Caco-2 (cell line): ENCODE results near the gene TENM4. TPM values are rescaled to one million over a fixed set of nuclear protein-coding genes. Genes with fewer than 3 reads are reported as not detected.

Experiments
- BruUV-seq: library from RNA; stranded (reverse); fragments of 400-500 nt; replicated peaks from 2 replicates; lab custom pipeline; 2021; lab: Mats Ljungman, UMichigan
- CTCF ChIA-PET: fragments of 300-600 bp; sonication (Branson Sonifier 250); formaldehyde crosslinking; loops from one replicate; lab custom pipeline; 2022; ENCODE audit warnings: antibody characterized with exemption; lab: Charles Lee
- POLR2A ChIA-PET: fragments of 300-600 bp; sonication (Branson Sonifier 250); formaldehyde crosslinking; loops from one replicate; lab custom pipeline; 2022; ENCODE audit warnings: antibody characterized with exemption; lab: Charles Lee
- DNase-seq, 2 experiments: peaks; one replicate each; pipeline versions ENCODE4 v3.0.0 to v3.0.0-alpha.2; 2020 to 2022
- H3K27me3 ChIP-seq: replicated peaks from 2 replicates; pipeline ENCODE4 v1.6.0; 2011; ENCODE audit warnings: low read length; ENCODE audit not compliant: control insufficient read depth, insufficient read depth
- H3K36me3 ChIP-seq: 2 replicates; pipeline ENCODE4 v1.5.1; 2011; ENCODE audit warnings: low read length; ENCODE audit not compliant: control insufficient read depth, insufficient read depth
- H3K4me1 ChIP-seq: fragments of 250-450 bp; sonication (Bioruptor Pico); 2 replicates; pipeline ENCODE4 v1.5.1; 2020; ENCODE audit warnings: mild to moderate bottlenecking
- H3K4me3 ChIP-seq: 2 replicates; pipeline ENCODE4 v1.5.1; 2011; ENCODE audit warnings: low read depth, mild to moderate bottlenecking, control low read depth, low read length
- H3K9me3 ChIP-seq: fragments of 250-450 bp; sonication (Bioruptor Pico); 2 replicates; pipeline ENCODE4 v1.5.1; 2020; ENCODE audit warnings: mild to moderate bottlenecking, moderate library complexity
- H3K27ac Mint-ChIP-seq: one replicate; pipeline ENCODE4 v1.8.0; 2022; ENCODE audit warnings: mixed read lengths; ENCODE audit not compliant: unreplicated experiment
- H3K27me3 Mint-ChIP-seq: one replicate; pipeline ENCODE4 v1.8.0; 2022; ENCODE audit warnings: mixed read lengths; ENCODE audit not compliant: insufficient read depth, unreplicated experiment
- H3K36me3 Mint-ChIP-seq: one replicate; pipeline ENCODE4 v1.8.0; 2022; ENCODE audit warnings: mild to moderate bottlenecking, mixed read lengths; ENCODE audit not compliant: insufficient read depth, unreplicated experiment
- H3K4me1 Mint-ChIP-seq: one replicate; pipeline ENCODE4 v1.8.0; 2022; ENCODE audit warnings: low read depth, mixed read lengths; ENCODE audit not compliant: unreplicated experiment
- H3K4me3 Mint-ChIP-seq: one replicate; pipeline ENCODE4 v1.8.0; 2022; ENCODE audit warnings: mild to moderate bottlenecking, moderate library complexity, mixed read lengths; ENCODE audit not compliant: unreplicated experiment
- H3K9me3 Mint-ChIP-seq: one replicate; pipeline ENCODE4 v1.8.0; 2022; ENCODE audit warnings: mixed read lengths; ENCODE audit not compliant: unreplicated experiment
- intact Hi-C: fragments of 100-400 bp; cut with micrococcal nuclease; formaldehyde crosslinking; loops from one replicate; pipeline ENCODE4 v1.10.0; 2022; ENCODE audit not compliant: unreplicated experiment
- total RNA-seq: library from RNA; stranded (reverse); gene quantifications from 2 replicates; pipeline ENCODE4 v1.2.3, GENCODE V29; 2022
- TF ChIP-seq, protein P1 (sequence below), 2 experiments: fragments of 200-600 bp in 1 of 2; IDR thresholded peaks; 1 replicate in 1 of 2; 2 replicates in 1 of 2; pipeline versions ENCODE4 v1.5.1 to v1.8.0; 2011 to 2022; ENCODE audit warnings: antibody characterized with exemption in 1 of 2, control low read depth in 1 of 2, inconsistent platforms in 1 of 2, low read depth in 1 of 2, low read length in 1 of 2, mild to moderate bottlenecking in 1 of 2, moderate library complexity in 1 of 2; ENCODE audit not compliant: insufficient read depth in 1 of 2, severe bottlenecking in 1 of 2, unreplicated experiment in 1 of 2

TENM4 gene
- total RNA-seq, 1 experiment from 2014 or later: 1.1 TPM

DNA sequence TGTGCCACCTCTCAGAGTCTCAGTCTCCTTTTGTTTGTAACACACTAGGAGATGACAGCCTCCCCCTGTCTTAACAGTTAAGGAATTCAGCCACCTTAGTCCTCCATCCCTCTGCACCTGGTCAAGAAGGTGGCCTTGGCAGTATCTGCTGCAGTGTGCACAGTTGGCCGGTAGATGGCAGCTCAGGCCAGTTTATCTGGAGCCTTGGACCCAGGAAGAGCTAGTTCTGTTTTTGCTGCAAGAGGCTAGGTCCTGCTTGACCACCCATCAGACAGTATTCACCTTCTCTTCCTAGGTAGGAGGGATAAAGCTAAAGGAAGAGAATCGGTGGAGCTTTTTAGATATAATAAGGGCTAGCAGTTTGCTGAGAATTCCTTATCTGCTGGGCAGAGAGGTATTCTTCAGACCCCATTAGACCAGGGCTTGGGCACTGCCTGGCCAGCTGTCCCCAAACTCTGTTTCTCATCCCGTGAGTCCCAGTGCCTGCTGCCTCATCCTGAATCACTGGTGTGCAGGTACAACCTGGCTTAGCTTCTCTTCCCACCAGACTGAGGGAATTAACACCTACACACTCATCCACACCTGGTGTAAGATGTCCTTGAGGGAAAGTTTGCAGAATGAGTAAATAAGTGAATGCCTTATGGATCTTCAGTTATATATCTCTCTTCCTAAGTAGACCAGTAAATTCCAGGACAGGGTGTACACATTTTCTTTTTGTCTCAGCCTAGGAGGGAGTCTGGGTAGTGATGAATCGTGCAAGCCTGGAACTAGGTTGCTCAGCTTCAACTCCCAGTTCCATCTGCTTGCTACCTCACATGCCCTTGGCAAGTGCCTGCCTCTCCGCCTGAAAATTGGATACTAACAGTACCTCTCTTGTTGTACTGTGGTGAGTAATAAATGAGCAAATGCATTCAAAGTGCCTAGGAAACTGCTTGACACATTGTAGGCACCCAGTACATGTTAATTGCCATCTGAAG is 795.3 kb downstream of the TENM4 start:
- BruUV-seq: no TSS peak
- Histone ChIP-seq H3K9me3 (no peaks in the 10 kb centered on the region), H3K4me1 (no peaks in the 10 kb centered on the region), H3K36me3 (no peaks in the 10 kb centered on the region), H3K27me3 (no peaks in the 10 kb centered on the region), H3K4me3 (no peak overlapping the region)
- Mint-ChIP-seq H3K4me1 (no peaks in the 10 kb centered on the region), H3K36me3 (no peaks in the 10 kb centered on the region), H3K9me3 (no peaks in the 10 kb centered on the region), H3K27ac (no peak overlapping the region), H3K27me3 (peaks cover 11% of the 10 kb centered on the region), H3K4me3 (no peak overlapping the region)
- peak; percentile 82 to 90 for DNase-seq
- TF ChIP-seq, protein P1, sequence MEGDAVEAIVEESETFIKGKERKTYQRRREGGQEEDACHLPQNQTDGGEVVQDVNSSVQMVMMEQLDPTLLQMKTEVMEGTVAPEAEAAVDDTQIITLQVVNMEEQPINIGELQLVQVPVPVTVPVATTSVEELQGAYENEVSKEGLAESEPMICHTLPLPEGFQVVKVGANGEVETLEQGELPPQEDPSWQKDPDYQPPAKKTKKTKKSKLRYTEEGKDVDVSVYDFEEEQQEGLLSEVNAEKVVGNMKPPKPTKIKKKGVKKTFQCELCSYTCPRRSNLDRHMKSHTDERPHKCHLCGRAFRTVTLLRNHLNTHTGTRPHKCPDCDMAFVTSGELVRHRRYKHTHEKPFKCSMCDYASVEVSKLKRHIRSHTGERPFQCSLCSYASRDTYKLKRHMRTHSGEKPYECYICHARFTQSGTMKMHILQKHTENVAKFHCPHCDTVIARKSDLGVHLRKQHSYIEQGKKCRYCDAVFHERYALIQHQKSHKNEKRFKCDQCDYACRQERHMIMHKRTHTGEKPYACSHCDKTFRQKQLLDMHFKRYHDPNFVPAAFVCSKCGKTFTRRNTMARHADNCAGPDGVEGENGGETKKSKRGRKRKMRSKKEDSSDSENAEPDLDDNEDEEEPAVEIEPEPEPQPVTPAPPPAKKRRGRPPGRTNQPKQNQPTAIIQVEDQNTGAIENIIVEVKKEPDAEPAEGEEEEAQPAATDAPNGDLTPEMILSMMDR (IDR thresholded peaks at IDR 0.05; ENCODE audit: insufficient read depth in 1 of 2, low read depth in 1 of 2, low read length in 1 of 2, severe bottlenecking in 1 of 2, unreplicated experiment in 1 of 2): peak; percentile 98 to 99
- CTCF ChIA-PET: interaction anchor here (0.5 to 7.2 kb wide), 63 partner anchors 8 to 847 kb away, joined by 3 to 392 read pairs (median 4); partner anchors contain the start of gene NARS2
- intact Hi-C loops: loop anchor here (1.0 to 10.0 kb wide), 11 partner anchors 70 to 847 kb away; no protein-coding TSS in a partner anchor
- POLR2A ChIA-PET: interaction anchor here (0.6 kb wide), 1 partner anchor 70 kb away, joined by 3 read pairs; no protein-coding TSS in a partner anchor

DNA sequence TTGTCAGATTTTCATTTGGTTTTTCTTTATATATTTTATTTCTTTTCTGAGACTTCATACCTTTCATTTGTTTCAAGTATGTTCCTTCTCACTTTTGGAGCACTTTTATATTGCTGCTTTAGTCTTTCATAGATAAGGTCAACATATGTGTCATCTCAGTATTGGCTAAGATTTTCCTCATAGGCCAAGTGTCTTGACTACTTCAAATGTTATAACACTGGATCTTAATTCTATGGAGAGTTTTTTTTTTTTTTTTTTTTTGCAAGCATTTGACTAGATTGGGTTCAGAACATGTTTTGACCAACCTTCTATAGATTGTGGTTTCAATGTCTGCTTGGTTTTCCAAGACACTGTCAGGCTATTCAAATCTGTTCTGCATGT is 797.2 kb downstream of the TENM4 start:
- ChIA-PET CTCF (interaction anchor here (7.2 kb wide), 1 partner anchor 74 kb away, joined by 392 read pairs; no protein-coding TSS in a partner anchor), POLR2A (no interaction called here)
- H3K27me3 Mint-ChIP-seq: peaks cover 13% of the 10 kb centered on the region
- Histone ChIP-seq H3K36me3 (no peaks in the 10 kb centered on the region), H3K4me1 (no peaks in the 10 kb centered on the region), H3K9me3 (peaks cover 5% of the 10 kb centered on the region), H3K27me3 (no peaks in the 10 kb centered on the region), H3K4me3 (no peak overlapping the region)
- intact Hi-C loops: loop anchor here (2.0 to 10.0 kb wide), 2 partner anchors 611 to 849 kb away; no protein-coding TSS in a partner anchor
- TF ChIP-seq, protein P1 (IDR thresholded peaks at IDR 0.05; ENCODE audit: insufficient read depth in 1 of 2, low read depth in 1 of 2, low read length in 1 of 2, severe bottlenecking in 1 of 2, unreplicated experiment in 1 of 2): no peak
- H3K36me3 Mint-ChIP-seq: no peaks in the 10 kb centered on the region
- no peak for DNase-seq
- no peaks in the 10 kb centered on the region for H3K9me3 Mint-ChIP-seq
- no peak overlapping the region for H3K4me3 Mint-ChIP-seq
- H3K4me1 Mint-ChIP-seq: no peaks in the 10 kb centered on the region
- BruUV-seq: no TSS peak
- H3K27ac Mint-ChIP-seq: no peak overlapping the region

DNA sequence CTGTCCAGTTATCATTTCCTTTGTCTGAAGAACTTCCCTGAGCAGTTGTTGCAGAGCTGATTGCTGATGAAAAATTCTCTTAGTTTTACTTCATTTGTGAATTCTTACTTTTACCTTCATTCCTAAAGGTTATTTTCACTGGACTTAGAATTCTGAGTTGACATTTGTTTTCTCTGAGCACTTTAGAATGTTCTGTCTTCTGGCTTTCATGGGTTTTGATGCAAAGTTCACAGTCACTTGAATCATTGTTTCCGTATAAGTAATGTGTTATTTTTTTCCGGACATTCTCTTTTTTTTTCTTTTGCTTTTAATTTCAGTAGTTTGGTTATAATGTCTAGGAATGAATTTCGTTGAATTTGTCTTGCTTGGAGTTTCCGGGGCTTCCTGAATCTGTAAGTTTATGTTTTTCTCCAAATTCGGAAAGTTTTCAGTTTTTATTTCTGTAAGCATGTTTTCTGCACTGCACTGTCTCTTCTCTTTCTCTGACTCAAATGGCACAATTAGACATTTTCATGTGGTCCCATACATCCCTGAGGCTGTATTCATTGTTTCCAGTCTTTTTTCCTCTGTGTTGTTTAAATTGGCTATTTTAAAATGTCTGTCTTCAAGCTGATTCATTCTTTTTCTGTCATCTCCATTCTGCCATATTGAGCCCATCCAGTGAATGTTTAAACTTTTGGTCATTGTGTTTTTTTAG is 797.7 kb downstream of the TENM4 start:
- H3K9me3 ChIP-seq: peaks cover 10% of the 10 kb centered on the region
- no peaks in the 10 kb centered on the region for H3K36me3 Mint-ChIP-seq
- no peak overlapping the region for H3K4me3 ChIP-seq
- no peaks in the 10 kb centered on the region for H3K27me3 ChIP-seq
- TF ChIP-seq, protein P1 (IDR thresholded peaks at IDR 0.05; ENCODE audit: insufficient read depth in 1 of 2, low read depth in 1 of 2, low read length in 1 of 2, severe bottlenecking in 1 of 2, unreplicated experiment in 1 of 2): no peak
- H3K4me3 Mint-ChIP-seq: no peak overlapping the region
- no peaks in the 10 kb centered on the region for H3K36me3 ChIP-seq
- BruUV-seq: no TSS peak
- POLR2A ChIA-PET: no interaction called here
- no peaks in the 10 kb centered on the region for H3K9me3 Mint-ChIP-seq
- intact Hi-C loops: loop anchor here (10.0 kb wide), 1 partner anchor 612 kb away; no protein-coding TSS in a partner anchor
- CTCF ChIA-PET: interaction anchor here (7.2 kb wide), 1 partner anchor 74 kb away, joined by 392 read pairs; no protein-coding TSS in a partner anchor
- DNase-seq: no peak
- H3K27me3 Mint-ChIP-seq: peaks cover 13% of the 10 kb centered on the region
- no peaks in the 10 kb centered on the region for H3K4me1 ChIP-seq
- H3K27ac Mint-ChIP-seq: no peak overlapping the region
- no peaks in the 10 kb centered on the region for H3K4me1 Mint-ChIP-seq
